NOMO-1 treated with dmso at 0.1 percent for 144 hours (cell line): ENCODE results near the gene PSMG4.

Experiments
- DNase-seq: peaks from one replicate; lab custom pipeline; 2025; ENCODE audit not compliant: unreplicated experiment; lab: John Stamatoyannopoulos, UW

The PSMG4 gene

DNA sequence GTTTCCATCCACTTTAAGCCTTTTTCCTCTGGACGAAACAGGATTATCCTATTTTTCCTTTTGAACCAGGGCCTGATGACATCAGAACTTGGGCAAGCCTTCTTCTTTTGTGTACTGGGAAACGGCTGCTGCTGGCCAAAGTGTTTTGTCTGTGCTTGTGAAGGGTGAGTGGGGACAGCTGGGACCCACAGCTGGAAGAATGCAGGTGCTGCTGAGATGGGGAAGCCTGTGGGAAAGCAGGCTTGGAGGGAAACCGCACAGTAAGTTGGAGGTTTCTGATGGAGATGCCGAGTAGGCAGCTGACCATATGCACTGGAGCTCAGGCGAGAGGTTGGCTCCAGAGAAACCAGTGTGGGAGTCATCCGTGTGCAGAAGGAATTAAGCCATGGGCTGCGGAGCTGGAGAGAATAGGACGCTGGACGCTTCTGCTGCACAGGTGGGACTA is 8.5 kb upstream of the PSMG4 start:
- DNase-seq, result no peak

DNA sequence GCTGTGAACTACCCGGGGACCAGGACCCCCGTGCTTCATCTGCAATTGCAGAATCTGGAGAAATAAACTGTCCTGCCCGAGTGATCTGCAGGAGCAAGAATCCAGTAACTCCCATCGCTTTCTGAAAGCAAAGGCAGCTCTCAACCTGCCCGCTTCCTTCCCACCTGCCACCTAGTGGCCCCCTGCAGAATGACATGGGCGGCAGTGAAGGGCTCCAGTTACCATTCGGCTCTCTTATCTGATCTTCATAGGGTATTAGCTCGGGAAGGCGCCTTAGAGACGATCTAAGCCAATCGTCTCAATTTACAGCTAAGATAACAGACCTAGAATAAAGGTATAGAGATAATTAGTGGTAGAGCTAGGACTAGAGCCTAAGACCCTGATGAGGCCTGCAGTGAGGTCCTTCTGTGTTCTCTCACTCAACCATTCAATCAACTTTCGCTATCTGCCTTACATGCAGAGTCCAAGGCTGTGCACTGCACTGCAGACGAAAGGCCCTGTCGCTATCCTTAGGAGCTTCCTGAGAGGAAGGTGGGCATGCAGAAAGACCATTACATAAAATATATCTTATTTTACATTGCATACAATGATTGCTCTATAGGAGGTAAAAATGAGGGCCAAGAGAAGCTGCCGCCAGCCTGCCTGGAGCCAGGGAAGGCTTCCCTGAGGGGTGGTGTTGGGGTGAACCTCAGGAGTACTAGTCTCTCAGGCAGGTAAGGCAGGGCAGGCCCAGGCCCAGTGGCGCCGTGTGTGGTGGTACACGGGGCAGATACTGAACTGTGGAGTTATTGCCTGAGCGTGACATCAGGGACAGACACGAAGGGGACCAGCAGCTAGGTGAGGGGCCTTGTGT is 7.1 kb upstream of the PSMG4 start:
- DNase-seq, result peak; percentile 75

DNA sequence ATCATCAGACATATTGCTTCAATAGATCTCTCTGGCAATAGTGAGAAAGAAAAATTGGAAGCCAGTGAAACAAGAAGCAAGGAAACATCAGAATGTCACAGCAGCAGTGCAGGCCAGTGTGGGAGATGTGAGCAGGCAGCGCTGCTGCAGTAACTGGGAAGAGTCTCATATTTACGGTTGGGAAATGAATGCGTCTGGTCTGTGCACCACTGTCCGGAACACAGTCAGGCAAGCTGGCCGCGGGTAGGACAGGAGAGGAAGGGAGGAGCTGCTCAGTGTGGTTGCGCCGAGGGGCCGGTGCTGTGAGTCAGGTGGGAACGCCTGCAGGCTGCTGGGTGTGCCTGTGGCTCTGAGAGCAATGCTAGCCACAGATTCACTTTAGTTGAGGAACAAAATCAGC is 6.4 kb upstream of the PSMG4 start:
- DNase-seq, result peak; percentile 89

DNA sequence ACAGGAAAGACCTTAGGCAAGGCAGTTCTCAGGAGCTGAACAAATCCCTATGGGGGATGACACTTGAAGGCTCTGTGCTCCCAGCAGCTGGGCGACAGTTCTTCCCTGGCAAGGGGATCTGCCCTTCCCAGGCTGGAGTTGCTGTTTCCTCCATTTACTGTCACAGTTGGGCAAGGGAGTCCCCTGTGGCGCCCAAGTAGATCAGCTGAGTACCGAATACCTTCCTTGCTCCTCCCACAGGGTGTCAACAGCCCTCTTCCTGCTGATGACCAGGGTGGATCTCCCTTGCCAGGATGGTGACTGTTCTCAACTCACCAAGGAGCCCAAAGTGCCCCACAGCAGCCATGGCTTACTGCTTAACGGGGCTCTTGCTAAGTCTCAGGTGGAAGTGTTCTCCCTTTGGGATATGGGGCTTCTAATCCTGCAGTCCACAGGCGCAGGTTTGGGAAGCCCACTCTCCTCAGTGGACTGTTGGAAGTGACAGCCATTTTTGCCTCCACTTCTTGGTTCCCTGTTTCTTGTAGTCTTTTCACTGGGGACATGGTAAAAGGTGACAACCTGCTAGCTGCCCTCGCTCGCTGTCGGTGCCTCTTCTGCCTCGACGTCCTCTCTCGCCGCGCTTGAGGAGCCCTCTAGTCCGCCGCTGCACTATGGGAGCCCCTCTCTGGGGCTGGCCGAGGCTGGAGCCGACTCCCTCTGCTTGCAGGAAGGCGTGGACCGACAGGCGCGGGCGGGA is 5.7 kb upstream of the PSMG4 start:
- no peak for DNase-seq

DNA sequence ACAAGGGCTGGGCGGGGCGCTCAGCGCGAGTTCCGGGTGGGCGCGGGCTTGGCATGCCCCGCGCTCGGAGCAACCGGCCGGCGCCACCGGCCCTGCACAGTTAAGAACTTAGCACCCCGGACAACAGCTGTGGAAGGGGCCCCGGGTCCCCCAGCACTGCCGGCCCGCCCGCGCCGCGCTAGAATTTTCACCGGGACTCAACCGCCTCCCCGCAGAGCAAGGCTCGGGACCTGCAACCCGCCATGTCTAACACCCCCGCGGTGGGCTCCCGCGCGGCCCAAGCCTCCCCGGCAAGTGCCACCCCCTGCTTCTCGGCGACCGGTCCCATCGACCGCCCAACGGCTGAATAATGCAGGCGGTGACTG is 5.2 kb upstream of the PSMG4 start:
- DNase-seq, result no peak

DNA sequence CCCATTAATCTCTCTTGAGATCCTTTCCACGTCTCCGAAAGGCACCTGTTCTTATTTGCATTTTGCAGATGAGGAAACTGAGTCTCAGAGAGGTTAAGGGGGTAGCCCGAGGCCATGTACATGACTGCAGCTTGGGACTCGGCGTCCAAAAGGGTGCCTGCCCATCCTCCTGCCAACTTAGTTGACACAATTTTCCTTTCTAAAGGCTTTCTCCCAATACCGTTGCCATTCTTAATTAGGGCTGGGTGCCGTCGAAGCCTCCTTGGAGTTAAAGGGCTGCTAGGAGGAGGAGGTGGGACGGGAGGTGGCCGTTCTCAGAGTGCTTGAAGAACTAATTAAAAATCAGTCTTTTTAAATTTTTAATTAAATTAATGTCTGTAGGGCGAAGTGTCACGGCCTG is 546 bp upstream of the PSMG4 start:
- DNase-seq, result no peak

DNA sequence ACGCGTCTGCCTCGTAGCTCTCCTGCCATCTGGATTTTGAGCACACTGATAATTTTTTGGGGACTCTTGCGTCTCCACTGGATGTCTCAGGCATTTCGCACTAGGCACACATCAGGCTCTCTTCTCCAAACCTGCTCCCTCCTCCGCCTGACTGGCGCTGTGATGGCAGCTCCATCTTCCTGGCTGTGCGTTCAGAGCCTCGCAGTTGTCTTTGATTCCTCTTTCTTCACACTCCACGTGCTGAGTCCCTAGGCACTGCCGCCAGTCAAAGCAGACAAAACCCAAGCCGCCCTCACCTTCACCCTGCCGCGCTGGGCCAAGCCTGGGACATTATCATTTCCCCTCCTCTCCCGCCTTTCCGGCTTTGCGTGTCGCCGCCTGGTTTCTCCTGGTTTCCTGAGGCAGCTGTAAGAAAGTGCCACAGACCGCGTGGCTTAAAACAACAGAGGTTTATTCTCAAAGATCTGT is 778 bp downstream of the PSMG4 start:
- DNase-seq, result peak; percentile 39

DNA sequence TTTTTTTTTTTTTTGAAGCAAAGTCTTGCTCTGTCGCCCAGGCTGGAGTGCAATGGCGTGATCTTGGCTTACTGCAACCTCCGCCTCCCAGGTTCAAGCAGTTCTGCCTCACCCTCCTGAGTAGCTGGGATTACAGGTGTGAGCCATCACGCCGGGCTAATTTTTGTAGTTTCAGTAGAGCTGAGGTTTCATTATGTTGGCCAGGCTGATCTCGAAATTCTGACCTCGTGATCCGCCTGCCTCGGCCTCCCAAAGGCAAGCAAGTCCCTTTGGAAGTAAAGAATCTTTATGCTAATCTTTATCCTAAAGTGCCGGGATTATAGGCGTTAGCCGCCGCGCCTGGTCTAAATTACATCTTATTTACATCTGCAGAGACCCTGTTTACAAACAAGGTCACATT is 1.5 kb downstream of the PSMG4 start:
- DNase-seq, result no peak

DNA sequence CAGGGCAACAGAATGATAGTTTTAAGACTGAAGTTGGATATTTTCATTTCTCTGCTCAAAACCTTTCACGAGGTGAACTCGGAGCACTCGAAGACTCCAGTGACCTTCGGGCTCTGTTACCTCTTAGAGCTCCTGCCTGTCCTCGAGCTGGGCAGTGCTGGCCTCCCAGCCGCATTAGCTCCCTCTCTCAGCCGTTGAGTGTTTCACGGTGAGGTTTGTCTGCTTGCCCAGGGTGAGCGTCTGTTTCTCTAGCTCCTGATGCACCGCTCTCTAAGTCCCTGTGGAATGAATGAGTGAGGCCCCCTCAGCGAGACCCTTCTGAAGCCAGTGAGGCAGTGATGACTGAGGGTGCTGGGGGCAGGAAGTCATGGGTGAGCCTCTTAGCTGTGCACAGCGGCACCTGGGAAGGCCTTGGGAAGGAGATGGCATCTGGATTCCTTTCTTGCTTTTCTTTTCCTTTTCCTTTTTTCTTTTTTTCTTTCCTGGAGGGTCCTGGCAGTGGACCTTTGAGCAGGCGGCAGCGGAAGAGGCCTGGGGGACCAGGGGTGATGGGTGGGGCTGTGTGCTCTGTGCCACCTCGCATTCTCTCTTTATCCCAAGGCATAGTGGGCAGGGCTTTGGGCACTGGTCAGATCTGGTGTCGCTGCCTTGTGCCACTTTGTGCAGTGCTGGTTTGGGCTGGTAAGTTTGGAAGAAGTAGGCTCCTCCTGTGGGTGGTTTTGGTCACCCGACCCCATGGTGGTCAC is 2.2 kb downstream of the PSMG4 start:
- DNase-seq, result no peak

DNA sequence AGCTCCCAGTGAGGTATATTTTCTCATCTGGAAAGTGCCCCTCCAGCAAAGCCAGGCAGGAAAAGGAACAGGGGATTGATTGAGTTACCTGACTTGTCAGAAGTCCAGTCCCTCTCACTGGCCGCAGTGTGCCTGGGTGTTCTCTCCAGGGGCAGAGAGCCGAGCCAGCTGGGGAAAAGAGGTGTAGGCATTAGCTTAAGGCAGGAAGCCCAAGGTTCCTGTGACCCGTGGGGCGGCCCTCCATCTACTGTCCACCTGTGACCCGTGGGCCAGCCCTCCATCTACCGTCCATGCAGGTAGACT is 2.7 kb downstream of the PSMG4 start:
- no peak for DNase-seq

DNA sequence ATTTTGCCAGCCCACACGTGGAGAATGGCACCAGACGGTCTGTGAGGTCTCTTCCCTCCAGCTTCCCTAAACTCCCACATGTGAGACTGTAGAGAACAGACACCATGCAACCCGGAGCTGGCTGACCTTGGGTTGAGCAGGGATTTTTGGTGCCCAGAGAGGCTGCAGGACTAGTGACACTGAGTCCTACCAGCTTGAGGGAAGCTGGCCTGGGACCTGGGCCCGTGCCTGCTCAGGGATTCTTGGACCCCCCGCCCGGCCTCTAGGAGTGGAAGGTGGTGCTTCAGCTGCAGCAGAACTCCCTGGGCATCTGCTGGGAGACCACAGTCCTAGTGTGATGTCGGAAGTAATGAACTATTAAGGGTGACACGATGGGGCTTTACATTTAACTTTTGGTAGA is 3.2 kb downstream of the PSMG4 start:
- DNase-seq, result no peak

DNA sequence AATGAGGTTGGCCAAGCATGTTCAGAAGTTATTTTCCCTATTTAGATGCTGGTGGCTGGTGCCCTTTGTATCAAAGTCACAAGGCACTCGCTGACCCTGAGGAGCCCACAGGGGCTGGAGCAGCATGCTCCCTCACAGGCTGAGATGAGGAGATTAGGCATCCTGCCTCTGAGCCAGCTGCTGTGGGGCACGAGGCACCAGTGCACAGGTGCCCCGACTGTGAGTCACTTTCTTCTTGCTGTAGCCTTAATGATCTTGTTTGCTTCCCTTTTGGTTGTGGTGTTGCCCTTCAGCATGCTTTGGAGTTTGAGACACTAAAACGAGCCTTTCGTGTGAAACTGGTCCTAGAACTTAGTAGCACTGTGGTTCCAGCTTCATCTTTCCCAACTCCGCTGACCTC is 4.3 kb downstream of the PSMG4 start:
- DNase-seq, result no peak

DNA sequence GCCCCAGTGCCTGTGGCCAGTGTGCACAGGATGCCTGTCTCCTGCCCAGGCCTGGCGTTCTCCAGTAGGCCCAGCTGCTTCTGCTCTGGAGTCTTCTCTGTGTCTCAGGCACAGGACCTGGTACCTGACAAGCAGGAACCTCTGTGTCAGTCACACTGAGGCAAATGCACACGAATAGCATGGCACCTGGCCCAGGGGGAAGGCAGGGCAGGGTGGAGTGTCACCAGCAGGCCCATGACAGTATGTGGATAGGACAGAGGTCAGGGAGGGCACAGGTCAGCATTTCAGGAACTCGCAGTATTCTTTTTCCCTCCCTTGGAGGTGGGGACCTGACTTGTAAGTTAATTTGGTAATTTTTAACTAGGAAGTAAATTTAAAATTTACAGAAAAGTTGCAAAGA is 5.6 kb downstream of the PSMG4 start:
- DNase-seq, result no peak

DNA sequence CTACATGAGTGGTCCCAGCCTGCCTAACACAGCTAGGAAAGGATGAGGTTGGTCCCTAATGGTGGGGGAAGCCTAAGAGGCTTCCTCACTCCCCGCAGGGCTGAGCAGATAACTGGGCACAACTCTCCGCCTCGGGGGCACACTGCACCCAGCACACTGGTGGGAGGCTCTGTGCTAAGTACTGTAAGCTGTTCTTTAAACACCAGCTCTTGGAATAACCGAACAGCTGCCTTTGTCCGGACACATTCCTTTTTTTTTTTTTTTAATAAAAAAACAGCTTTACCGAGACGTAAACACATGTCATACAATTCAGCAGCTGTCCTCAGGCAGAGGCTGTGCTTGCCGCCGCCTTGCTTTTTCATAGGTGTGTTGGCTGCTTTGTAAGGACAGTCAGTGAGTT is 6.9 kb downstream of the PSMG4 start:
- DNase-seq, result no peak

DNA sequence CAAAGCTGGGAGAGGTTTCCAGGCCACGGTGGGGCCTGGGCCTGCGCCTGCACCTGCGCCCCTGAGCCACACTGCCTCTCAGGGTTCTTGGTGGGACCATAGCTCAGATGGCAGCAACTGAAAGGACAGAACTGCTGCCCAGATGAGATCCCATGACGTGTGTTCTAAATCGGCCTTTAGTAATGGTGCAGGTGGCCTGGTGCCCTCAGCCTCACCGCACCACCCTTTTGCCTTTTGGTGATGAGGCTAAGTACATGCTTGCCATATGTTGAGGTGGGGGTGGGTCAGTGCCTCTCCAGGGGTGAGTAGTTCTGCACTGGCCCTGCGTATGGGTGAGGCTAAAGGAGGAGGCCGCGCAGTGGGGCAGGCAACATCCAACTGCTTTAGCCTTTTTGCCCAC is 7.4 kb downstream of the PSMG4 start:
- no peak for DNase-seq

DNA sequence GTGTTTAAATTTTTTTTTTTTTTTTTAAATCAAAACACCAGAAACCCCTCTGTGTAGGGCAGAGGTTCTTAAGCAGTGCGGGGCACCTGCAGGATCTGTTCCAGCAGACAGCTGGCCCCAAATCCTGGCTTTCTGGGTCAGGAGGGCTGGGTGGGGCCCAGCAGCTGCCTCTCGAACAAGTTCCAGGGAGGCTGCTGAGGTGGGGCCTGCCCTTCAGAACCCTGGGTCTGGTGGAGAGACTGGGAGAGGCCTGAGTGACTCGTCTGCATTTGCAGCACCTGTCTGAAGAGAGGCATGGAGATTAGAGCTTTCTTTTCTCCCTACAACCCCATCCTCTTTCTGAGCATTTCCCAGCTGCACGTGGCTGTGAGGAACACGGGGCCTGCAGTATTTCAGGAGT is 8.4 kb downstream of the PSMG4 start:
- no peak for DNase-seq

DNA sequence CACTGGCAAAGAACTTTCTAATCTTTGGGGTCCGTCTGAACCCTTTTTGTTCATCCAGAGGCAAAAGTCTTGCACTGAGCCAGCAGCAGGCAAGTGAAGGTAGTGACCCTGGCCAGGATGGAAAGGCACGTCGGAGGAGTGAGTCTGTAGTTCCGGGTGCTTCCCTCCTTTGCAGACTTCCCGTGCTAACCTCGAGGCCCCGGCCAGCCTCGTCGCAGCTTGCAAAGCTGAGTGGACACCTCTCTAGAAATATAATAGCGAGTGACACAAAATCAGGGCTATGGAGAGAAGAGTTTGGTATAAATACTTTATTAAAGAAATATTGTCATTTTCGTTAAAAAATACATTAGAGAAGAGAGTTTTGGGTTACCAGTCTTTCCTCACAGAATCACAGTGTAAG is 9.9 kb downstream of the PSMG4 start:
- DNase-seq, result no peak

DNA sequence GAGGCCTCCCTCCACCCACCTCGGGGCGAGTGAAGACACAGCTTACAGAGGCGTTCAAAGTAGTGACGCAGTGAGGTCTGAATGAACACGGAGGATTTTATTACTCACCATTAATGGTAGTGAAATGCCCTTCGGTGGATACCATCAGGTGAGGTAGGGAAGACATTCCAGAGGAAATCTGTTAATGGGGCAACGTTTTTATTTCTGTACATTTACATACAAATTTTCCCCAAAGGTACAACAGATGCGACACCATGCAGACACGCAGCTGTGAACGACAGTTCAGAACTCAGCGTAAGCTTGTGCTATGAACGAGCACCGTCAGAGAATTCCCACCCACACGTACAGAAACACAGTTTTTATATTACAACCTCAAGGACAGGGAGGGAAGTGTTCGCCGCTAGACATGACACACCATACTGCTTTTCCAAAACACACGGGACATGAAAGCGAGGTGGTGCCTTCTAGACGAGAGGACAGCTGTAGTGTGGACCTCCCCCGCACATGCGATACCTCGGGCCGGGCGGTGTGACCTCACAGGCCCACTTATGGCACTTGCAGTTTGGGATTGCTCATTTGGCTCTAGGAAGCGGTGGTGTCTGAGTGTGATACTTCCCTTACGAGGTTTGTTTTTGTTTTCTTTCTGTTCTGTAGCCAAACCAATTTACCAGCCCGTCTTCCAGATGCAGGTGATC is 10.7 kb downstream of the PSMG4 start:
- no peak for DNase-seq

DNA sequence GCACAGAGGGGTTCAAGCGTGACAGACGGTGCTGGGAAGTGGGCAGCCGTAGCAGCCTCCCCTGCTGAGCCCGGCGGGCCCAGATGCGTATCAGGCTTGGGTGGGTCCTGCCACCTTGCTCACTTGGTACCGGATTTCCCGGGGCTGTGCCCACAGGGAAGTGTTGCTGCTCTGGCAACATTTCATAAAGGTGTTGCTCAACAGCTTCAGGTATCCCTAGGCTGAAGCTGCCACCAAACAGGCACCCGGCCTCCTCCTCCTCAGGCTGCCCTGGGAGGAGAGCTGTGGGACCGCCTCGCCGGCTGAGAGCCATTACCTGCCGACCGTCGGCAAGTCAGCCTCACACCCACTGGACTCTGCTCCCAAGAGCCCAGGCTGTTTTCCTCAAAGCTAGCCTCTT is 11.5 kb downstream of the PSMG4 start:
- DNase-seq, result no peak

DNA sequence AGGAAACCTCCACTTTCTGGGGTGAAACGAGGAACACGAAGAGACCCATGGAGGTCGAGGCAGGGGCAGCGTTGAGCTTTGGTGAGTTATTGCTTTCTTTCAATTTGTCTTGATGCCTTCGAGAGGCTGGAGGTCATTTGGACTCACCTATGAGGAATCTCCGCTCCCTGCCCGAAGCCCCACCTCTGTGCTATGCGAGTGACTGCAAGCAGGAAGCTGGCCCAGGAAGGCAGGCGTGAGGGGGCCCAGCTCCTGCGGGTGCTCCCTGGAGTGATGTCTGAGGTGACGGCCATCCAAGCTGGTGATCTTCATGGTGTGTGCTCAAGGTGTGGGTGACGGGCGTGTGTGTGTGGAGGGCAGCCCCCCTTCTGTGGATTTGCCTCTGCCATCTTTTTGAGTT is 13.0 kb downstream of the PSMG4 start:
- no peak for DNase-seq

DNA sequence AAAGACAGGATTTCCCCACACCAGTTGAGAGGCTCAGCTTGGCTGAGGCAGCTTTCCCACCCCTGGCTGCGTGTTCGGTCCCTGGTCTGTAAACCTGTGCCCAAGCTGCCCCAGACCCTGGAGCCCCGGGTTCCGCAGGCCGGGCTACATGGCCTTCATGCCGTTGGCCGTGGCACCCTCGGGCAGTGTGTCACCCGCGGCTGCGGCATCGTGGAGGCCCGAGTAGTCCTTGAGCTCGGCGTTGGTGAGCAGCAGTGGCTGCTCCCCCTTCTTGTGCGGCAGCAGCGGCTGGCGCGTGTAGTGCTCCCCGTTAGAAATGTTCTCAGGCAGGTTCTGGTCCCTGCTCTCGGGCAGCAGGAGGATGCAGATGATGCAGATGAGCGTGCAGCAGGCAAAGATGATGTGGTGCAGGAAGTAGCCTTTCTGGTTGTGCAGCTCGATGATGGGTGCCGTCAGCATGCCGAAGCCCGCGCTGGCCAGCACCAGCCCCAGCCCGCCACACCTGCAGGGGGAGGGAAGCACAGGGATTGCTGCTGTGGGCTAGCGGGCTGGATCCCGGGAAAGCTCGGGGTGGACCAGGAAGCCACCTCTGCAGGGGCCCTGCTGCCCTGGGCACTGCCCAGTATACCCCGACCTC is 14.3 kb downstream of the PSMG4 start:
- no peak for DNase-seq
